PC-3 (cell line): Measurements from ENCODE around the gene TTC23L.

Experiments used
- CTCF ChIP-seq: fragments of 300-600 bp; sonication (generic); conservative IDR thresholded peaks from 2 replicates; pipeline ENCODE4 v1.5.1; 2017; ENCODE audit warnings: antibody characterized with exemption, low read depth, mild to moderate bottlenecking, low read length
- EZH2 ChIP-seq: fragments of 300-600 bp; sonication (generic); IDR thresholded peaks from one replicate; pipeline ENCODE4 v1.6.1; 2017; ENCODE audit warnings: antibody characterized with exemption, mild to moderate bottlenecking, low read length; ENCODE audit not compliant: unreplicated experiment

GRCh38 chr5:34832568-34832967 lies 6.4 kb upstream of the TTC23L start:
- no peak for TF ChIP-seq CTCF
- no peak for TF ChIP-seq EZH2
